Erythroblast (primary cell): ENCODE data around the gene HELZ2.

Experiments used
- DNase-seq, 2 experiments: peaks; one replicate each; lab custom pipeline; 2025; lab: John Stamatoyannopoulos, UW
- GATA1 ChIP-seq: IDR thresholded peaks from 2 replicates; pipeline ENCODE4 v1.6.1; 2011; ENCODE audit warnings: low read depth, mild to moderate bottlenecking, control low read depth, low read length, moderate library complexity
- POLR2A ChIP-seq: IDR thresholded peaks from 2 replicates; pipeline ENCODE4 v1.6.1; 2011; ENCODE audit warnings: mild to moderate bottlenecking, low read length

Gene HELZ2

DNA sequence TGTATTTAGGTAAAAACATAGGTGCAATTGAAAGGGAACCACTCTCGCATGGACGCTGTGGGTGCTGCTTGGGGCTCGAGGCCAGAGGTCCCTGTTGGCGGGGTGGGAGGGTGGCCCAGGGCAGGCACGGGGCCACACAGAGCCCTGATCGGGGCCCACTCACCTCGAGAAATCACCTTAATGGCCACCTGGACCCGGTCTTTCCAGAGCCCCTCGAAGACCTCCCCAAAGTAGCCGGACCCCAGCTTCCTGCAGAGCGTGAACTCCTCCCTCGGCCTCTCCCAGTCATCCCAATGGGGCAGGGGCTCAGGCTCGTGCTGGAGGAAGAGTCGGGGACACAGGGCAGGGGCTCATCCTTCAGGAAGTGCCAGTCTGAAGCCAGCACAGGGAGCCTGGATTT, 40.7 kb downstream of the HELZ2 start:
- TF ChIP-seq GATA1 (no peak), POLR2A (no peak)
- DNase-seq: no peak

DNA sequence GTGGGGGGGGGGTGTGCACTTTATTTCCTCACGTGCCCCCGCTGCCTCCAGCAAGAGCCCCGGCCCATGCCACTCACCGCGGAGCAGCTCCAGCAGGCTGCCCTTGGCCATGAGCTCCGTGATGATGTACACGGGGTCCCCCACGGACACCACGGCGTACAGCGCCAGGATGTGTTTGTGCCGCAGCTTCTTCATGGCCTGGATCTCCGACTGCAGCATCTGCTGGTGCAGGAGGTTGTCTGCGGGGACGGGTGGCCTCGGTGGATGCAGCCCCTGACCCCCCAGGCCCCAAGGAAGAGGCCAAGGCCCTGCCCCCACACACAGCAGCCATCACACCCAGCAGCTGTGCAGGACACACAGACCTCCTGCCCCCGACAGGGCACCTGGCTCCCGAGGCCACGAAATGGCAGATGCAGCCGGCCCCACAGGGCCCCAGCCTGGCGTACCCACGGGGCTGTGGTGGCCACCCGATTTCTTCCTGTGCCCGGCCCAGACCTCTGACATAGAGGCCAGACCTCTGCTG, 41.5 kb downstream of the HELZ2 start:
- no peak for DNase-seq
- TF ChIP-seq POLR2A (no peak), GATA1 (no peak)

DNA sequence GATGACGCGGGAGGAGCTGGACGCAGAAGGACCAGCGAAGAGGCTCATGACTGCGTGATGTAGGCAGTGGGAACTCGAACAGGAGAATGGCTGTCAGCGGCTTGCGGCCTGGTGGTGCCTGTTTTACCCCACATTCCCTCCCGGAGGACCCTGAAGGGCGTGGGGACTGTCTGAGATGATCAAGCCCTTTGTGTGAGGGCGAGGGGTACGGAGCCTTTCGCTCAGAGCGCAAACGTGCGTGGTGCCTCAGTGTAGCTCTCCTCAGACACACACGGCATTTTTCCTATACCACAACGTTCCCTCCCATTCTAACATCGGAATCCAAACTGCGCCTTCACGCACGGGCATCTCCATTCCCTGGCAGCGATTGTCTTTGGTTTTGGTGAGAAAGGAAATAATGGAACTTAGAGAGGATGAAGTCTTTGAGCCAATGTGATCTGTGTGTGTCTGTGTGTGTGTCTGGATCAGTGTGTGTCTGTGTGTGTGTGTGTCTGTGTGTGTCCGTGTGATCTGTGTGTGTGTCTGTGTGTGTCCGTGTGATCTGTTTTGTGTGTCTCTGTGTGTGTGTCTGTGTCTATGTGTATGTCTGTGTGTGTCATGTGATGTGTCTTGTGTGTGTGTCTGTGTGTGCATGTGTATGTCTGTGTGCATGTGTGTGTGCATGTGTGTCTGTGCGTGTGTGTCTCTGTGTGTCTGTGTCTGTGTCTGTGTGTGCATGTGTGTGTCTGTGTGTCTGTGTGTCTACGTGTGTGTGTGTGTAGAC, 42.2 kb downstream of the HELZ2 start:
- DNase-seq: peak in 1 of 2 experiments; percentile 31
- TF ChIP-seq POLR2A: no peak
- TF ChIP-seq GATA1: no peak

DNA sequence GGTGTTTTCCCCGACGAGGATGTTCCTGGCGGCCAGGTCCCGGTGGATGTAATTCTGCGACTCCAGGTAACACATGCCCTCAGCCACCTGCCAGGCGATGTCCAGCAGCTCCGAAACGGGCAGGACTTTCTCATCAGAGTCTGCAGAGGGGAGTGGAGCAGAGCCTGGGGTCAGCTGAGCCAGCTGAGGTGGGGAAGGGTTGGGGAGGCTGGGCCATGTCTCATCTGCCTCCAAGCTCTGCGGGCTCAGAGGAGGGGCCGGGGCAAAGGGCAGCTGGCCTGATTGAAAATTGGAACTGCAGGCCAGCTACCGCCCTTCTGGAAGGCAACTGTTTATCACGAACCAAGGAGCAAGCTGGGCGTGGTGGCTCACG, 43.3 kb downstream of the HELZ2 start:
- no peak for DNase-seq
- TF ChIP-seq POLR2A (no peak), GATA1 (no peak)

DNA sequence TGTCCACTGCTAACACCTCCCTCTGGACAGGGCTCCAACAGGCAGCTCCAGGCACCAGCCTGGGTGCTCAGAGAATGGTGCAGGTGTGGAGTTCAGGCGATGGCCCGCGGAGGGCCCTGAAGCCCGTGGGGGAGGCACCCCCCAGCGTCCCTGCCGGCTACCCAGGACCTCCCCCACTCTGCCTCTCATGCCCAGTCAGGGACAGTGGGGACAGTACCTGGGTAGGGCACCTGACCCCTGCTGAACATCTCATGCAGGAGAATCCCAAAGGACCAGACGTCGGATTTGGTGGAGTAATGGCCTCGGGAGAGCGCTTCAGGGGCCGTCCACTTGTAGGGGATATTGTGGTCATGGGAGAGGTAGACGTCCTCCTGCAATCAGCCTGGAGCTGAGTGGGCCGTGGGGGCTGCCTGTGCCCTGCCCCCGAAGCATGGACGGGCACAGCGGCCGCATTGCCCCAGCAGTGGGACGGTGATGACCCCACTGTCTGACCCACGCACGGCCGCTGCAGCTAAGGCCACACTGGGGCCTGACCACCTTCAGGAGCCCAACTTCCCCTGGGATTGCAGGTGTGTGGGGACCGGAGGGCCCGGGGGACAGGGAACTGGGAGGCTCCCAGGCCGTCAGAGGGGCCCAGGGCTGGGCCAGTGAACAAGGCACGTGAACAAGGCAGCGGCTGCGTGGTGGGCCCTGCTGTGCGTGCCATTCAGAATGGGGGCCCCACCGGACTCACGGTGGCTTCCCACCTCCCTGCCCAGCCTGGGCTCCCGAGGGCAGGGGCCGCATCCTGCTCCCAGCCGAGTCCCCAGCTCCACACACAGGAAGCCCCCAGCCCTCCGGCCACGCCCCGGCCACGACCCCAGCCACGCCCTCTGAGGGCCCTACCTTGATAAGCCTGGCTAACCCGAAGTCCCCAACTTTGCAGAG, 43.9 kb downstream of the HELZ2 start:
- DNase-seq: no peak
- no peak for TF ChIP-seq GATA1
- no peak for TF ChIP-seq POLR2A

DNA sequence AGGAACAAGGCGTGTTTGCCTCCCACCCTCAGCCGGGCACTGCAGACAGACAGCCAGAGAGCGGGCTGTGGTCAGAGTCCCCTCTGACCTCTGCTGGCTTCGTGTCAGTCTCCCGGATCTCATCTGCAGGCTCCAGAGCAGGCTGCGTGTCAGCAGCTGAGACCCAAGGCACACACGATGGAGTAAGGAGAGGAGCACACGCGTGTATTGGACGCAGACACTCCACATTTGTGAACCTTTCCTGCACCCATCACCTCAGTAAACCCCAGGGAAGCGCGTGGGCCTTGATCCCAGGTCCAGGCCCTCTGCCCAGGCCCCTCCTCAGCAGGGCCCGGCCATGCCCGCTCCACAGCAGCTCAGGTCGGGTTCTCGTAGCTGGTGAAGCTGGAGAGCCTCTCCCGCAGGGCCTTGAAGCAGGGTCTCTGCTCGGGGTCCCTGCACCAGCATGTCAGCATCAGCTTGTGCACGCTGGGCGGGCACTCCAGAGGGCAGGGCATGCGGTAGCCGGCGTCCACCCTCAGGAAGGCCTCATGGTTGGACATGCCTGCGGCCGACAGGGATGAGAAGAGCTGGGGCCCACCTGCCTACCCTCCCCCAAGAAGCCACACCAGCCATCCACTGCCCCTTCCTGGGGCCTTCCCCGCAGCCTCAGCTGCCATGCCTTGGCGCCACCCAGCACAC, 44.7 kb downstream of the HELZ2 start:
- TF ChIP-seq GATA1: no peak
- TF ChIP-seq POLR2A: peak; percentile 16
- no peak for DNase-seq

DNA sequence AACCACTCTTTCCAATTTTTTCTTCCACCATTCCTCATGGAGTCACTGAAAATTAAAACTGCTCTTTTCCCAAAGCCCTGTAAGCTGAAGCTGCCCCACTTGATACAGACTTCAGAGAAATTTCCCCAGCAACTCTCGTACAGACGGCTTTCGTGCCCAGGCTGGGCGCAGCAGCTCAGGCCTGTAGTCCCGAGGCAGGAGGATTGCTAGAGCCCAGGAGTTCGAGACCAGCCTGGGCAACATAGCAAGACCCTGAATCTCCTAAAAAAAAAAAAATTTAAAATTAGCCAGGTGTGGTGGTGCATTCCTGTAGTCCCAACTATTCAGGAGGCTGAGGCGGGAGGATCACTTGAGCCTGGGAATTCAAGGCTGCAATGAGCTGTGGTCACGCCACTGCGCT, 46.9 kb downstream of the HELZ2 start:
- TF ChIP-seq POLR2A (no peak), GATA1 (no peak)
- DNase-seq: no peak

DNA sequence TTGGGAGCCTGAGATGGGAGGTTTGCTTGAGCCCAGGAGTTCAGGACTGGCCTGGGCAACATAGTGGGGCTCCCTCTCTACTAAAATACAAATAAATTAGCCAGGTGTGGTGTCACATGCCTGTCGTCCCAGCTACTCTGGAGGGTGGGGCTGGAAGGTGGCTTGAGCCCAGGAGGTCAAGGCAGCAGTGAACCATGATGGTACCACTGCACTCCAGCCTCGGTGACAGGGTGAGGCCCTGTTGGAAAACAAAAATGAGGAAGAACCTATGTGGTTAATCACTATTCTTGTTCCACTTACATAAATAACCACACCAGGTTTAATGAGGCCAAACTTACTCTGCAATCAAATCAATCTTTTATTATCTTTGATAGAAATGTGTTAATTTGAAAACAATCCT, 48.1 kb downstream of the HELZ2 start:
- DNase-seq: no peak
- TF ChIP-seq POLR2A: no peak
- TF ChIP-seq GATA1: no peak

DNA sequence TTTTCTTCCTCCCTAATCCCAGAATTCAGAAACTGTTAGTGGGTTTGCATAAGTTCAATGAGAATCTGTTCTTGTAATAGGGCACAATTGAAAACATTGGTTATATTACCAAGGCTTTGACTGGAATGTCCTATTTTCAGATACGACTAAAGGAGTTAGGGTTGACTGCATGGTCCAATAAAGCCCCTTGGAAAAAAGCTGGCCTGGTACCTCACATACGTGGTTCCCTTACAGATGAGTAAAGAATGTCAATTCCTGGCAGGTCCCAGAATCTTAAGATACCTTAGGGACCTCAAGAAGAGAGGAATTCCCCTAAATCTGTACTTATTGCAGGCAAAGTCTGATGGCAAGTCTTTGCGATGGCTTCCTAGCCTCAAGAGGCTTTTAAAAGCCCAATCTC, 48.9 kb downstream of the HELZ2 start:
- TF ChIP-seq POLR2A (no peak), GATA1 (no peak)
- no peak for DNase-seq
